Measurements from ENCODE around the gene OBSCN.

Gene OBSCN

GRCh38 chr1:228373681-228374571 lies 166.1 kb downstream of the OBSCN start:
- H2AFZ ChIP-seq (ENCODE audit: low read length), result no peak overlapping the region
- H3K79me2 ChIP-seq (ENCODE audit: insufficient read depth, low read length), result no peaks in the 10 kb centered on the region
- no peaks in the 10 kb centered on the region for H3K9me2 ChIP-seq (replicated peaks; ENCODE audit: low read depth, low read length)
- H3K36me3 ChIP-seq (ENCODE audit: insufficient read depth, low read length), result no peaks in the 10 kb centered on the region
- H3K9ac ChIP-seq (ENCODE audit: low read depth, low read length, poor library complexity, severe bottlenecking), result no peak overlapping the region
- TF ChIP-seq CTCF (conservative IDR thresholded peaks at IDR 0.05; ENCODE audit: low read length) (no peak), EZH2phosphoT487 (IDR thresholded peaks at IDR 0.05; ENCODE audit: borderline replicate concordance) (no peak)
- H3K4me2 ChIP-seq (ENCODE audit: low read depth, low read length, poor library complexity, severe bottlenecking), result no peak overlapping the region
- no peaks in the 10 kb centered on the region for H3F3A ChIP-seq (ENCODE audit: low read depth)
- no peaks in the 10 kb centered on the region for H4K20me1 ChIP-seq (ENCODE audit: insufficient read depth, low read length, poor library complexity, severe bottlenecking)
- no peak overlapping the region for H3K4me3 ChIP-seq (ENCODE audit: low read length, poor library complexity, severe bottlenecking)
- no peaks in the 10 kb centered on the region for H3K9me3 ChIP-seq (ENCODE audit: insufficient read depth, low read depth, low read length)
- no peaks in the 10 kb centered on the region for H3K4me1 ChIP-seq (ENCODE audit: insufficient read depth, low read length, poor library complexity, severe bottlenecking)
- H3K27me3 ChIP-seq (ENCODE audit: insufficient read depth, low read length, poor library complexity, severe bottlenecking), result no peaks in the 10 kb centered on the region

GRCh38 chr1:228374711-228375577 lies 167.1 kb downstream of the OBSCN start:
- Histone ChIP-seq H3K4me3 (ENCODE audit: low read length, poor library complexity, severe bottlenecking) (no peak overlapping the region), H3K4me2 (ENCODE audit: low read depth, low read length, poor library complexity, severe bottlenecking) (no peak overlapping the region), H3K79me2 (ENCODE audit: insufficient read depth, low read length) (no peaks in the 10 kb centered on the region), H3K27me3 (ENCODE audit: insufficient read depth, low read length, poor library complexity, severe bottlenecking) (no peaks in the 10 kb centered on the region), H3K9me2 (replicated peaks; ENCODE audit: low read depth, low read length) (no peaks in the 10 kb centered on the region), H3K36me3 (ENCODE audit: insufficient read depth, low read length) (no peaks in the 10 kb centered on the region), H3F3A (ENCODE audit: low read depth) (no peaks in the 10 kb centered on the region), H3K9me3 (ENCODE audit: insufficient read depth, low read depth, low read length) (no peaks in the 10 kb centered on the region), H3K9ac (ENCODE audit: low read depth, low read length, poor library complexity, severe bottlenecking) (no peak overlapping the region), H4K20me1 (ENCODE audit: insufficient read depth, low read length, poor library complexity, severe bottlenecking) (no peaks in the 10 kb centered on the region), H2AFZ (ENCODE audit: low read length) (no peak overlapping the region), H3K4me1 (ENCODE audit: insufficient read depth, low read length, poor library complexity, severe bottlenecking) (no peaks in the 10 kb centered on the region)
- TF ChIP-seq EZH2phosphoT487 (IDR thresholded peaks at IDR 0.05; ENCODE audit: borderline replicate concordance), result no peak
- no peak for TF ChIP-seq CTCF (conservative IDR thresholded peaks at IDR 0.05; ENCODE audit: low read length)

- no peaks in the 10 kb centered on the region for H3K27me3 ChIP-seq (ENCODE audit: insufficient read depth, low read length, poor library complexity, severe bottlenecking)
- no peak overlapping the region for H3K4me2 ChIP-seq (ENCODE audit: low read depth, low read length, poor library complexity, severe bottlenecking)
- H2AFZ ChIP-seq (ENCODE audit: low read length), result no peak overlapping the region
- H3K9ac ChIP-seq (ENCODE audit: low read depth, low read length, poor library complexity, severe bottlenecking), result no peak overlapping the region
- no peak overlapping the region for H3K4me3 ChIP-seq (ENCODE audit: low read length, poor library complexity, severe bottlenecking)
- H4K20me1 ChIP-seq (ENCODE audit: insufficient read depth, low read length, poor library complexity, severe bottlenecking), result no peaks in the 10 kb centered on the region
- no peaks in the 10 kb centered on the region for H3K9me3 ChIP-seq (ENCODE audit: insufficient read depth, low read depth, low read length)
- H3F3A ChIP-seq (ENCODE audit: low read depth), result no peaks in the 10 kb centered on the region
- H3K36me3 ChIP-seq (ENCODE audit: insufficient read depth, low read length), result no peaks in the 10 kb centered on the region
- TF ChIP-seq CTCF (conservative IDR thresholded peaks at IDR 0.05; ENCODE audit: low read length) (no peak), EZH2phosphoT487 (IDR thresholded peaks at IDR 0.05; ENCODE audit: borderline replicate concordance) (no peak)
- H3K4me1 ChIP-seq (ENCODE audit: insufficient read depth, low read length, poor library complexity, severe bottlenecking), result no peaks in the 10 kb centered on the region
- H3K79me2 ChIP-seq (ENCODE audit: insufficient read depth, low read length), result no peaks in the 10 kb centered on the region
- H3K9me2 ChIP-seq (replicated peaks; ENCODE audit: low read depth, low read length), result no peaks in the 10 kb centered on the region
Observed at GRCh38 chr1:228375578-228376261, 167.9 kb downstream of the OBSCN start.
